Measurements from ENCODE around the gene LRRC4C.

DNA sequence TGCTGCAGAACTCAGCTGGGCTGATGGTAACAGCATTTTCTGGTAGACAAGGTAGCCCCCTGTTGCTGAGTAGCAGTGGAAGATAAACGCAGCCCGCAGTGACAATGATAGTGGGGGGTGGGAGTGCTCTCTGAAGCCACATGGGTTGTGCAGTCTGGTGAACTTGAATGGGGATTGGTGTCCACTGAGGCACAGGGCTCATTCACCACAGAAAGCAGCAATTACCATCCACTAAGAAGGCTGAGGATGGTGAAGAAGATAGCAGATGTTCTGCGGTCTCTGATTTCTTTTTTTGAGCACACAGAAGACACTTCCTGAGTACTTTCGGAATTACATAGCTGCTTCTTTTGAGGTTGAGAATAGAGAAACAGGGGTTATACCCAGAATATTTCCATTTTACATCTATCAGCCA is 150.3 kb downstream of the LRRC4C start:
- TF ChIP-seq, protein P1, sequence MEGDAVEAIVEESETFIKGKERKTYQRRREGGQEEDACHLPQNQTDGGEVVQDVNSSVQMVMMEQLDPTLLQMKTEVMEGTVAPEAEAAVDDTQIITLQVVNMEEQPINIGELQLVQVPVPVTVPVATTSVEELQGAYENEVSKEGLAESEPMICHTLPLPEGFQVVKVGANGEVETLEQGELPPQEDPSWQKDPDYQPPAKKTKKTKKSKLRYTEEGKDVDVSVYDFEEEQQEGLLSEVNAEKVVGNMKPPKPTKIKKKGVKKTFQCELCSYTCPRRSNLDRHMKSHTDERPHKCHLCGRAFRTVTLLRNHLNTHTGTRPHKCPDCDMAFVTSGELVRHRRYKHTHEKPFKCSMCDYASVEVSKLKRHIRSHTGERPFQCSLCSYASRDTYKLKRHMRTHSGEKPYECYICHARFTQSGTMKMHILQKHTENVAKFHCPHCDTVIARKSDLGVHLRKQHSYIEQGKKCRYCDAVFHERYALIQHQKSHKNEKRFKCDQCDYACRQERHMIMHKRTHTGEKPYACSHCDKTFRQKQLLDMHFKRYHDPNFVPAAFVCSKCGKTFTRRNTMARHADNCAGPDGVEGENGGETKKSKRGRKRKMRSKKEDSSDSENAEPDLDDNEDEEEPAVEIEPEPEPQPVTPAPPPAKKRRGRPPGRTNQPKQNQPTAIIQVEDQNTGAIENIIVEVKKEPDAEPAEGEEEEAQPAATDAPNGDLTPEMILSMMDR (IDR thresholded peaks at IDR 0.05), result no peak
- no peak for TF ChIP-seq POLR2A (IDR thresholded peaks at IDR 0.05)
